HG03103 (cell line): ENCODE measurements around the gene DHRS1.

Source experiments
- ATAC-seq: cut with Tn5 transposase; IDR thresholded peaks from one replicate; pipeline ENCODE4 v1.9.1; 2021; ENCODE audit warnings: low read depth; ENCODE audit not compliant: unreplicated experiment

DHRS1 gene

DNA sequence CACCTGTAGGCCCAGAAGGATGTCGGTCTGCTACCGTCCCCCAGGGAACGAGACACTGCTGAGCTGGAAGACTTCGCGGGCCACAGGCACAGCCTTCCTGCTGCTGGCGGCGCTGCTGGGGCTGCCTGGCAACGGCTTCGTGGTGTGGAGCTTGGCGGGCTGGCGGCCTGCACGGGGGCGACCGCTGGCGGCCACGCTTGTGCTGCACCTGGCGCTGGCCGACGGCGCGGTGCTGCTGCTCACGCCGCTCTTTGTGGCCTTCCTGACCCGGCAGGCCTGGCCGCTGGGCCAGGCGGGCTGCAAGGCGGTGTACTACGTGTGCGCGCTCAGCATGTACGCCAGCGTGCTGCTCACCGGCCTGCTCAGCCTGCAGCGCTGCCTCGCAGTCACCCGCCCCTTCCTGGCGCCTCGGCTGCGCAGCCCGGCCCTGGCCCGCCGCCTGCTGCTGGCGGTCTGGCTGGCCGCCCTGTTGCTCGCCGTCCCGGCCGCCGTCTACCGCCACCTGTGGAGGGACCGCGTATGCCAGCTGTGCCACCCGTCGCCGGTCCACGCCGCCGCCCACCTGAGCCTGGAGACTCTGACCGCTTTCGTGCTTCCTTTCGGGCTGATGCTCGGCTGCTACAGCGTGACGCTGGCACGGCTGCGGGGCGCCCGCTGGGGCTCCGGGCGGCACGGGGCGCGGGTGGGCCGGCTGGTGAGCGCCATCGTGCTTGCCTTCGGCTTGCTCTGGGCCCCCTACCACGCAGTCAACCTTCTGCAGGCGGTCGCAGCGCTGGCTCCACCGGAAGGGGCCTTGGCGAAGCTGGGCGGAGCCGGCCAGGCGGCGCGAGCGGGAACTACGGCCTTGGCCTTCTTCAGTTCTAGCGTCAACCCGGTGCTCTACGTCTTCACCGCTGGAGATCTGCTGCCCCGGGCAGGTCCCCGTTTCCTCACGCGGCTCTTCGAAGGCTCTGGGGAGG, 11.3 kb upstream of the DHRS1 start, which contains the start of gene LTB4R:
TSS of gene LTB4R (plus strand) at position 857 of the 959 bp plus-strand sequence. CDS start 4,150 bp downstream, outside the sequence.
- ATAC-seq, result peak; percentile 59

DNA sequence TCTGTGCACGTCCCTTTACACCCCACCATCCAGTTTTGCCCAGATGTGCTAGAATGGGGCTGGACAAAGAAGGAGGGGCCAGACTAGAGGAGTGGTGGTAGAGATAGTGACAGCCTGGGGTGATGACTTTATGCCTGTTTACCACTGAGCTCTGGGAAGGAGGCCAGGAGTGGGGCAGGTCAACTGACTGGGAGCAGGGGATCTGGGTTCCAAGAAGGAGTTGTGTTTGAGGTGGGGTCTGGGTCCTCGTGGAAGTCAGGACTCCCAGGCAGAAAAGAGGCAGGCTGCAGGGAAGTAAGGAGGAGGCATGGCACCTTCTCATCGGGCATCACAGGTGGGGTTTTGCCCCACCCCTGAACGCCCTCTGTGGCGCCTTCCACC, 10.7 kb upstream of the DHRS1 start:
- no peak for ATAC-seq

DNA sequence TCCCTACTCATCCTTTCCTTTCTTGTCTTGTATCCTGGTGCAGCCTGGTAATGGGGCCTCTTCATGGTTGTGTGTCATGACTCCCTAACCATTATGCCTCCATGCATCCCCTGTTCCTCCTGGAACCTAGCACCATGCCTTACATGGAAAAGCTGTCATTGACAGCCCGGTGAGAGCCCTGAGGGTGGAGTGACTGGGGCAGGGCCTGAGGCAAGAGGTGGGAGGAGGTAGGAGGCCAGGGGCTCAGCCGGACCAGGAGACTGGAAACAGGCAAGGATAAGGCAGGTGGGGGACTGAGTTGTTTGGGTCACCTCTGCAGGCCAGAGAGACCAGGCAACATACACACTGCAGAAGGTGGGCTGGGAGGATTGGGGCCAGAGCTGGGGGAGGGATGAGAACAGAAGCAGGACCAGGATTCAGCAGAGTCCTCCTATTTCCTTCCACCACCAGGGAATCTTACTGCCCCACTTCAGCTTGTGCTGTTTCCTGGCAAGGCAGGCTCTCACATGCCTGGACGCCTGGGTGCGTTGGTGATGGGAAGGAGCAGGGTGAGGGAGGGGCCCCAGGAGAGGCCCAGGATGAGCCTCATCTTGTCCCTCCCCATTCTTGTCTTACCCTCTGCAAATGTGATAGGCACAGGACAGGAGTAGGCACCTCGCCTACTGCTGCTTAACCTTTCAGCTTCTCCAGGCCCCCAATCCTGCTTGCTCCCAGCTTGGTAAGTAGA, 10.1 kb upstream of the DHRS1 start, which contains the start of gene LTB4R2:
TSS of gene LTB4R2 (plus strand) at position 603 of the 727 bp plus-strand sequence. CDS start 525 bp downstream, outside the sequence.
- no peak for ATAC-seq

DNA sequence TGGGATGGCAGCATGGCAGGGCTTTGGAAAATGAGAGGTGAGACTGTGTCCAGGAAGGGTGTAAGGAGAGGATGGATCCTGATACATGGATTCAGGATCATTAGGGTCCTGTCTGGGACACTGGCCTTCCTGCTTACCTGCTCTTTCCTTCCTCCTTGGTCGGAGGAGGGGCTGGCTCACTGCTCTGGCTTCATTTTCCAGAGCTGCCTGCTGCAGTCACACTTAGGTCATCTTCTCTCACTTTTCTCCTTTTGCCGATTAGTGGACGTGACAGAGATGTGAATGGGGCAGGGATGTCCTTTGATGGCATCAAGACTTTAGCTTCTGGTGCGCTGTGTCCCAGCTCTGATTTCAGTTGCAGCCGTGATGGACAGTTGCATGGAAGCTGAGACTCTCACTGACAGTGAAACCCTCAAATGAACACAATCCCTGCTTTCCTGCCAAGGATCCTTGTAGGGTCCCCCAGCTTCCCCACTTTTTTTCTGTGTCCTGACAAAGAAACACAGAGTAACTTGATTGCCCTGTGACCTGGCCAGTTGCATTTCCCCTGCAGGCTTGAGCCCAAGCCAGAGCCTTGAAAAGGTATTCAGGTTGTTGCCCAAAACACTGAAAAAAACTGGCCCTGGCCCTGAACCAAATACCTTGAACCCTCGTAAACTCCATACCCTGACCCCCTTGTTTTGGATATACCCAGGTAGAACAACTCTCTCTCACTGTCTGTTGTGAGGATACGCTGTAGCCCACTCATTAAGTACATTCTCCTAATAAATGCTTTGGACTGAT, 9.0 kb upstream of the DHRS1 start:
- ATAC-seq, result no peak

DNA sequence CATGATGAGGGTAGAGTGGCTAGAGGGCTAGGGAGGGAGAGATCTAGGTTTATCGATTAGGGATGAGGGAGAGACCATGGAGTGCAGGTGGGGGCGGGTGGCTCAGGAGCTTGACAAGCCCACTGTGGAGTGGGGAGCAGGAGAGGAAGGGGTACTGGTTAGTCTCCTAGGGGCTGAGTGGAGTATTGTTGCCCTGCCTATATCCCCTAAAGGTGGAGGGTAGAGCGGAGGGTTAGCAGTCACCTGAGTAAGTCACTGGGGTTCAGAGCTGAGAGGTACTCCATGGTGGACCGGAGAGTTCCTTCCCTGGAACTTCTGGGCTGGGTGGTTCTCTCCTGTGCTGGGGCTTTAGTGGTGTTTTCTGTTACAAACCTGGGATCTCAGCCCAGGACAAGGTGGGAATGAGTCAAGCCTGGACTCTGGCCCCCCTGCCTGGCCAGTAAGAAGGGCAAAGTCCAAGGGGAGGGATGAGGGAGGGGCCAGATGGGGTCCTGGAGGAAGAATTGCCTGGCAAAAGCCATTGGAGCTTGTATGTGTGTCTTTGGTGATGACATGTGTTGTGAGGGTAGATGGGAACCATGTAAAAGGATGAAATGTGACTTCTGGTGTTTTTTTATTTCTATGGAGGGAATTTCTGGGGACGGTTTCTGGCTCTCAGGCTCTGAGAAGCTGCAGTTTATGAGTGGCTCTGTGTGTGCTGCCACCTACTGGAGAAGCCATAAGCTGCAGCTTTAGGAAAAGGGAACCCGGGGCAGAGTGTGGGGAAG, 8.2 kb upstream of the DHRS1 start, which contains the start of gene CIDEB:
TSS of gene CIDEB (minus strand) at position 403 of the 767 bp plus-strand sequence. CDS start at position 284, 119 bp downstream.
- ATAC-seq, result no peak

DNA sequence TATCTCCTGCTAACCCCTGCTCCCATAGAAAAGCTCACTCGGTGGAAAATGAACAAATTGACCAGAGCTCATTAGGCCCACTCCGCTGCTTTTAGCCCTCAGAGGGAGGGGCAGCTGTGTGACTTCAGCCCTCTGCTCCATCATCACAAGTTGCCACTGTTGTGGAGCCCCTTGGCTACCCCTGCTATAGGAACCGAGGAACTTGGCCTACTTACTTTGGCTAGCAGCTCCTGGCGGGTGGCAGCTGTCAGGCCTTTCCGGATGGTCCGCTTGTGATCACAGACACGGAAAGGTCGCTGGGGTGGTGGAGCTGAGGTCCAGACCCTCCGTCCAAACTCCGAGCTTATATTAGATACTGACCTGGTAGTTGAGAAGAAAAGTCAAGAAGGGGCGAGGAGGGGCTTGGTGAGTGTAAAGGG, 7.6 kb upstream of the DHRS1 start:
- no peak for ATAC-seq

DNA sequence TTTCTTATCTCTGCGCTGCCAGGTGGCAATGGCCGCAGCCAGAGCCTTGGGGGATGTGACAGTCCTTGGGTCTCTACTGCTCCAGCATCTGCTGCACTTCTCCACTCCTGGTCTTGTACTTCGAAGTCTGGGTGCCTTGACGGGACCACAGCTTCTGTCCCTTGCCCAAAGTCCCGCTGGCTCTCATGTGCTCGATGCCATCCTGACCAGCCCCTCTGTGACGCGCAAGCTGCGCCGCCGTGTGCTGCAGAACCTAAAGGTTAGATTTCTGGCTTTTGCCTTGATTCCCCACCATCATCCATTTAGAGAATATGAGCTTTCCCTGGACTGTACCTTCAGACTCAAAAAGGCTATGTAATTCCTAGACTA, 4.4 kb upstream of the DHRS1 start:
- no peak for ATAC-seq

DNA sequence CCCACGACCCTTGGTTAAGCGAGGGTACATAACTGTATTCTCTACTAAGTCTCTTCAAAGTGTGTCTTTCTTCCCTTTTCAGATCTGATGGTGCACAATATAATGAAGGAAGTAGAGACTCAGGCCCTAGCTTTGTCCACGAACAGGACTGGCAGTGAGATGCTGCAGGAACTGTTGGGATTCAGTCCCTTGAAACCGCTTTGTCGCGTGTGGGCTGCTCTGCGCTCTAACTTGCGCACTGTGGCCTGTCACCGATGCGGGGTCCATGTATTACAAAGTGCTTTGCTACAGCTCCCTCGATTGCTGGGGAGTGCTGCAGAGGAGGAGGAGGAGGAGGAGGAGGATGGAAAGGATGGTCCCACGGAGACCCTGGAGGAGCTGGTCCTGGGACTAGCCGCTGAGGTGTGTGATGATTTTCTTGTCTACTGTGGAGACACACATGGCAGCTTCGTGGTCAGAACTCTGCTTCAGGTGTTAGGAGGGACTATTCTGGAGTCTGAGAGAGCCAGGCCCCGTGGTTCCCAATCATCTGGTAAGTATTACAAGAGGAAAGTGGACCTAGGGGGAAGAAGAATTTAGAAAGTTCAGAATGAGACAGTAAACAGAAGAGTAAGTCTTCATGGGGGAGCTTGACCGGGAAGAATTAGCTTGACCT, 873 bp upstream of the DHRS1 start:
- ATAC-seq, result no peak

DNA sequence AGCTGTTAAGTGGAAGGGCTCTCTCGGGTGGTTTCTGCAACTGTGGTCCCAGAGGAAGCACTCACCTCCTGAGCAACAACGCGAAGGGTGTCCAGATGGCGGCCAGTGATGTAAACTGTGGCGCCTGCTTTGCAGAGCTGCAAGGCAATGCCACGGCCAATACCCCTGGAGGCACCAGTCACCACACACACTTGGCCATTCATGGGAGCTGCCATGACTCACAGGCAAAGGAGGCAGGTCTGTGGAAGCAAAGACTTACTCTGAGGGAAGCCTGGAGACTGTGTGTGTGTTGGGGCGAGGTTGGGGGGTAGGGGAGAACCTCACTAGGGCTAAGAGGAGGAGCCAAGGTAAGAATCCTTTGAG, 707 bp downstream of the DHRS1 start:
- no peak for ATAC-seq

DNA sequence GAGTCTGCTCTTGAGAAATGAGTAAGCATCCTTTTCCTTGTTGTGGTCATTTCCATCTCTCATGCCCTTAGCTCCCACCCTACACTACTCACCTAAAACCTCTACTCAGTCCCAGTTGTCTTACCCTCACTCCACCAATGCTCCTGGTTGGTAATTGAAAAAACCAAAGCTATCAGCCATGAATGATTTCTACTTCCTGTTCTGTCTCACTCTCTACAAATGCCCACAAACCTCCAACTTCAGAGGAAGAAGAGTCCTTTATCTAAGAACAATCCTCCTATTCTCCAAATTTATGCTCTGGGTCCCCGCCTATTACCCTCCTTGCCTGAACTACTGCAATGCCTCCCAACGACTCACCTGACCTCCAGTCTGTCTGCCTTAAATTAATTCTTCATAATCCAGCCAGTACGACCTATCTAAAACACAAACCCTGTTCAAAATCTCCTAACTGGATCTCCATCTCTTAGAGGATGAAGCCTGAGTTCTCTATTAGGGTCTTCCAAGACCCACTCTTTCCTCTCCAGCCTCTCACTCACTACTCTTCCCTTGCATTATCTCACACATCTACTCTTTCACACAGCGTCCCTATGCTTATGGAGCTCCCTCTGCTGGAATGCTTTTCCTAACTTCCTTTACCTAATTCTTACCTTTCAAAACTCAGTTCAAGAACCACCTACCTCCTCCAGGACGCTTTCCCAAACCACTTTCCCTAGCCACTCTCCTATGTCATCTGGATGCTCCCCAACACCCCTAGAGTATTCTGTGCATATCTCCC, 2.2 kb downstream of the DHRS1 start:
- peak; percentile 24 for ATAC-seq

DNA sequence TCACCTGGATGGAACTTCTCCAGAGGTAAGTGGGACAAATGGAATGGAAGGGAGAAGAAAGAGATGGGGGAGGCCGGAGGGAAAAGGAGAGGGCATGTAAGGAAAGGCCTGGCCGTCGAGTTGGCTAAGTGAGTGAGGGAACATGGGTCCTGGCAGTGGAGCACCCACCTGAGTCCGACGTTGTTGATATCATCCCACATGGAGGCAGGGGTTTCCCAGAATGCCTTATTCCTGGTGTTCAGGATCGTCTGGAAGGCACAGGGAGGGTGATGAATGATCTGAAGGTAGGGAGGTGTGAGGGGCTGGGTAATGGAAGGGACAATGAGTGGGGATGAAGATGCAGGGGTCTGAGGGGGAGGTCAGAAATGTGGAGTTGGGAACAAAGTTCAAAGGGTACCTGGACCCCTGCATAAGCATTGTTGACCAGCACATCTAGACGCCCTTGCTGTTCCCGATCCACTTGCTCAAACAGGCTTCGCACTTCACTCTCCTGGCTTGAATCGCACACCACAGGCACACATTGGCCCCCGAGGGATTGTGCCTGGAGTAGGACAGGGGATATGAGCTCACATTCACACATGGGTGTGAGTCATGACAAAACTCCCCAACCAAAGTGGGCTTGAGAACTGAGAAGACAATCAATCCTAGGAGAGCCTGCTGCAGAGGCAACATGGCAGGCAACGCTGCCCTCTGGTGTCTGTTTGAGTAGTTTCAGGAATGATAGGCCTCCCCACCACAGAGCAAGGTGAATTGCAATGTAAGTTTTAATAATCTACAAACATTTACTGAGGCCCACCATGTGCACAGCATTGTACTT, 3.0 kb downstream of the DHRS1 start:
- peak; percentile 55 for ATAC-seq

DNA sequence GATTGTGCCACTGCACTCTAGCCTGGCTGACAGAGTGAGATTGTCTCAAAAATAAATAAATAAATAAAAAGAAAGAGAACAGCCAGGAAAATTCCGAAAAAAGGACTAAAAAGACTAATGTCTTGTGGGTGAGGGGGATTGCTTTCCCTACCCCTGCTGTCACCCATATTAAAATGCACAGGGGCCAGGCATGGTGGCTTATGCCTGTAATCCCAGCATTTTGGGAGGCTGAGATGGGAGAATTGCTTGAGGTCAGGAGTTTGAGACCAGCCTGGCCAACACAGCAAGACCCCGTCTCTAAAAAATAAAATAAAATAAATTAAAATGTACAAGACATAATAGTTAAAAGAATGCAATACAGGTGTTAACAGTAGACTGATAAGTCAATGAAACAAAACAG, 6.1 kb downstream of the DHRS1 start:
- ATAC-seq, result no peak

DNA sequence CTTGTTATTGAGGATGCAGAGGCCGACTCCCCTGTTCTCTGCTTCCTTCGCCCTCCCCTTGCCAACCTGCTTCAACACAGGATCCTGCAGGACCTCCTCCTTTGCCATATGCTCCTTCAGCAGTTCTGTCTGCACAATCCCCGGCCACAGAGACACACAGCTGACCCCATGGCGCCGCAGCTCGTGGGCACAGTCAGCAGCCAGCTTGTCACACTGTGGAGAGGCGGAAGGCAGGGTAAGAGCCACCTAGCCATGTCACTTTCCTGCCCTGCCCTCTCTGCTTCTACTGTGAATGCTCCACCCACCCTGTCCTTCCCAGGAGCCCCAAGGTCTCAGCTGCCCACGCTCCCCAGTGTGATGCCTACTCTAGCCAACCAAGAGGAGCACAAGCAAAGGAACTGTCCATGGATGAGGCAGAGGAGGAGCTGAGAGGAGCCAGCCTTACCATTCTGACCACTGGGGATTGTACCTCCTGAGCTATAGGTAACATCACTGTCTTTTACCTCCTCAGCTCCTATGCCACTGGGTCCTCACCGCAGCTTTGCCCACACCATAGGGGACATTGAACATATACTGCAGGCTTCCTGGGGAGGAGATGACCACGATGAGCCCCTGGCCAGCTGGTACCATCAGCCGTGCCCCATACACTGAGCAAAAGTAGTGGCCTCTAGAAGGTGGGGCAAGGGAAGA, 7.3 kb downstream of the DHRS1 start:
- no peak for ATAC-seq

DNA sequence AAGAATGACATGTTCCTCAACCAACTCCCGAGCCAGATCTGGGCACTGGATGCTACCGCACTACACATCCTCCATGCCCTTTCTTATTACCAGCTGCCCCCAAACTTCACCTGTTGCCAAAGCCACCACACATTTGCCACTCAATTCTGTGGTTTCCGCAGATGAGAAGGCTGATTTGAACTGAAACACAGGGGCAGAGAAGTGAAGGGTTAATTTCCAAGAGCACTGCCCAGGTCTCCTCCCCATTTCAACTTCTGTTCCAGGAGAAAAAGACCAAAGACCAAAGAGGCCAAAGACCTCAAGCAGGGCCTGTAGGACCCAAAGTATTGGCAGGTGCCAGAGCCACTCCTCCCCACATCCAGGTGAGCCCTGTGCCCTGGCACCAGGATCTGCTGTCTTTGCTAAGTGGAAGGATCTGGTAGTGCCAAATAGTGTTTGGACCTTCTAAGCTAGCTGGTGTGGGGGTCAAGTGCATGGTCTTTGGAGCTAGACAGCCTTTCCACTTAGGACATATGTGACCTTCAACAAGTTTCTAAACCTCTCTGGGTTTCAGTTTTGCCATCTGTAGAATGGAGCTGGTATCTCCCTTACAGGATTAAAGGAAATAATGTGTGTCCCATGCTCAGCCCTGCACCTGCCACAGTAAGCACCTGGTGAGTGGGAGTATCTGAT, 8.0 kb downstream of the DHRS1 start:
- no peak for ATAC-seq

DNA sequence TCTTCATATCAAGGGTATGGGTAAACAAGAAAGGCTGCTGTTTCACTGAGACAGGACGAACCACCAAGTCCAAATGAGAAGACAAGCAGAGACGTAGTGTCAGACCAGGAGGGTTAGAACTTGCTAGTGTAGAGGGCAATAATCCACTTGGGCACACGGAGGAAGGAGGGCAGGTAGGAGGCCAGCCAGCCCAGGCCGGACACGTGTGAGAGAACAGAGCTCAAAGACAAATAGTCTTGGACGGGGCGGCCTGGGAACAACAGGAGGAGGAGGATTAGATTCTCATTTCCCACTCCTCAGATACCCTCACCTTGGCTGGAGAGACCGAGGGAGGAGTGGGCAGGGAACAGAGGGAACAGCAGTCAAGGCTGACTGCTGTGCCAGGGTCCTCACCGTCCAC, 8.8 kb downstream of the DHRS1 start:
- ATAC-seq, result no peak

DNA sequence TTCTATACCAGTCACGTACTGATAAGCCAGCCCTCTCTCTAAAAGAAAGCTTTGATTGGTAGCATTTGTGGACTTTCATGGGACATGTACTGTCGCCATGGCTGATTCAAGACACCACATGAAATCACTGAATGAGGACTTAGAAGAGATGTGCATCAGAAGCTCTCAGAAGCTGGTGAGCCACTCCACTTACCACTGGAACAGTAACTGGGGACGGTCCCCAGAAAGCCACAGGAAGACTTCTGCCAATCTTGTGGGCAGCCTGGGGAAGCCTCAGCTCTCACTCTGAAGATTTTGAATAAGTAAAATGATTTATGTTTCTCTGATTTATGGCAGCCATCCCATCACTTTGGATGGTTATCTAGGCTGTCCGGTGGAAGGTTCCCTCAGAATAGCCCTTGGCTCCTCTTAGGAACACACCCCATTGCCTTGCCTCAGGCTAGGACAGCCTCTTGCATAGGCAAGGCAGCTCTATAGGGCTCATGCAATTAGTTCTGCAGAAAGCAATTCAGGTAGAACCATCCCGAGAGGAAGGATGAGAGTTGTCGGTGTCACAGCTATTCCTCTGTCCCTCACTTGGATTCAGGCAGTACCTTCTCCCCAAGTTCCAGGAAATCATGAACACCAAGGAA, 9.8 kb downstream of the DHRS1 start:
- no peak for ATAC-seq
